Uterus (tissue), 4 donors: ENCODE measurements around the gene VASH2. TPM values are rescaled to one million over a fixed set of nuclear protein-coding genes. Genes with fewer than 3 reads are reported as not detected.

Experiments
- DNase-seq, 2 donors: peaks; one replicate each; pipeline ENCODE4 v3.0.0-alpha.2; 2019 to 2020
- H3K27ac ChIP-seq, 2 donors: fragments of 200-600 bp; sonication (generic); 1 replicate in 1 of 2; 2 replicates in 1 of 2; pipeline ENCODE4 v1.5.1; 2016 to 2018
- H3K27me3 ChIP-seq, 2 donors: fragments of 200-600 bp; sonication (generic); one replicate each; pipeline ENCODE4 v1.5.1; 2018 to 2019; ENCODE audit warnings: control low read depth in 1 of 2
- H3K36me3 ChIP-seq, 2 donors: fragments of 200-600 bp; sonication (generic); one replicate each; pipeline ENCODE4 v1.5.1; 2019; ENCODE audit warnings: control low read depth in 1 of 2
- H3K4me1 ChIP-seq, 2 donors: fragments of 200-600 bp; sonication (generic); one replicate each; pipeline ENCODE4 v1.5.1; 2018 to 2019; ENCODE audit warnings: control low read depth in 1 of 2
- H3K4me3 ChIP-seq, 2 donors: fragments of 200-600 bp; sonication (generic); 1 replicate in 1 of 2; 2 replicates in 1 of 2; pipeline ENCODE4 v1.5.1; 2018 to 2019; ENCODE audit warnings: mild to moderate bottlenecking in 1 of 2
- H3K9me3 ChIP-seq, 2 donors: fragments of 200-600 bp; sonication (generic); one replicate each; pipeline ENCODE4 v1.5.1; 2019; ENCODE audit warnings: control low read depth in 1 of 2
- POLR2A ChIP-seq, 2 donors: fragments of 450-650 bp; IDR thresholded peaks; one replicate each; pipeline ENCODE4 v1.6.1; 2016; ENCODE audit warnings: antibody characterized with exemption in 2 of 2, mild to moderate bottlenecking in 1 of 2, moderate library complexity in 1 of 2
- intact Hi-C: fragments of 100-400 bp; cut with DNase I; formaldehyde crosslinking; loops from one replicate; pipeline ENCODE4 v1.15.1; 2023; ENCODE audit warnings: low total_unique reads
- total RNA-seq, 4 donors: library from RNA; depleted of rRNA in 3 of 4; stranded (reverse); fragments of >200 nt in 3 of 4; gene quantifications; one replicate each; pipeline versions ENCODE4 v1.1.0 to v1.2.4, GENCODE V29; 2014 to 2023
- TF ChIP-seq, protein P1 (sequence below), 4 experiments: fragments of 200-600 bp in 2 of 4; fragments of 450-650 bp in 2 of 4; sonication (generic) in 2 of 4; IDR thresholded peaks; one replicate each; pipeline ENCODE4 v1.5.1; 2016 to 2019; ENCODE audit warnings: antibody characterized with exemption in 4 of 4, mild to moderate bottlenecking in 2 of 4, moderate library complexity in 1 of 4
- donor health status: DM: yes; HTN: yes; CAD: no.

Gene VASH2
- total RNA-seq, 4 donors from 2014 or later = under 0.01 to 17.2 (median 1.1) TPM

DNA sequence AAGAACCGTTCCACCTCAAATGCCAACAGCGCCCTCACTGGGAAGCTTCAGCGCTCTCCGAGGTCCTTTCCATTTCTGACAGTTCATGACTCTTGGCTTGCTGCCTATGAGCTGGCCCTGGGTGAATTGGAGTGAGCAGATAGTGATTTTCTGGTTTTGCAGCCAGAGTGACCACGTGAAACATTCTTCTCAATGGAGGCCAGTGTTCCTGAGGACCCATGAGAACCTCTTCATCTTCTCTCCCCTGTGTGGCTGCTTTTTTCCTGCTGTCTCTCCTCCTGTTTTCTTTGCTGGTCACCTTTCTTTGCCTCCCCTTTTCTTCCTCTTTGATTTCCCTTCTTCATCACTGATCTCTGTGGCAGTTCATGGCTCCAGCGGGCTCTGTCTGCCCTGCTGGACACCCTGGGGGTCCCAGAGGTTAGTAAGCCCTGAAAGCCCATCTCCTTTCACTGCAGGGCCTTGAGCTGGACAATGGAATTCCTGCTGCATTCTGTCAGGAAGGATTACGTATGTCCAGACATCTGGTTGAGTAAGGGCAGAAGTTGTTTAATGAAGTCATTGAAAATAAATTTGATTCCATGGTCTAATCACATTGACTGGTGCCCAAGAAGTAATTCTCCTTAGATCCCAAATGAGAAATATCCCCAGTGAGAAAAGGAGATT, 29.9 kb downstream of the VASH2 start:
- DNase-seq = no peak
- no peaks in the 10 kb centered on the region for H3K9me3 ChIP-seq
- H3K4me1 ChIP-seq = peaks cover 0 to 7% of the 10 kb centered on the region in 2 donors
- intact Hi-C loops = no loop called here
- no peak overlapping the region for H3K27ac ChIP-seq
- TF ChIP-seq POLR2A (IDR thresholded peaks at IDR 0.05) = no peak
- TF ChIP-seq, protein P1, sequence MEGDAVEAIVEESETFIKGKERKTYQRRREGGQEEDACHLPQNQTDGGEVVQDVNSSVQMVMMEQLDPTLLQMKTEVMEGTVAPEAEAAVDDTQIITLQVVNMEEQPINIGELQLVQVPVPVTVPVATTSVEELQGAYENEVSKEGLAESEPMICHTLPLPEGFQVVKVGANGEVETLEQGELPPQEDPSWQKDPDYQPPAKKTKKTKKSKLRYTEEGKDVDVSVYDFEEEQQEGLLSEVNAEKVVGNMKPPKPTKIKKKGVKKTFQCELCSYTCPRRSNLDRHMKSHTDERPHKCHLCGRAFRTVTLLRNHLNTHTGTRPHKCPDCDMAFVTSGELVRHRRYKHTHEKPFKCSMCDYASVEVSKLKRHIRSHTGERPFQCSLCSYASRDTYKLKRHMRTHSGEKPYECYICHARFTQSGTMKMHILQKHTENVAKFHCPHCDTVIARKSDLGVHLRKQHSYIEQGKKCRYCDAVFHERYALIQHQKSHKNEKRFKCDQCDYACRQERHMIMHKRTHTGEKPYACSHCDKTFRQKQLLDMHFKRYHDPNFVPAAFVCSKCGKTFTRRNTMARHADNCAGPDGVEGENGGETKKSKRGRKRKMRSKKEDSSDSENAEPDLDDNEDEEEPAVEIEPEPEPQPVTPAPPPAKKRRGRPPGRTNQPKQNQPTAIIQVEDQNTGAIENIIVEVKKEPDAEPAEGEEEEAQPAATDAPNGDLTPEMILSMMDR (IDR thresholded peaks at IDR 0.05) = no peak
- no peaks in the 10 kb centered on the region for H3K36me3 ChIP-seq
- no peak overlapping the region for H3K4me3 ChIP-seq
- H3K27me3 ChIP-seq = no peaks in the 10 kb centered on the region

- DNase-seq = peak in 1 of 2 donors; percentile 31
- Histone ChIP-seq H3K4me3 (no peak overlapping the region), H3K4me1 (peaks cover 0 to 7% of the 10 kb centered on the region in 2 donors), H3K9me3 (no peaks in the 10 kb centered on the region), H3K27ac (peak overlapping the region in 1 of 2 donors; percentile 26), H3K27me3 (no peaks in the 10 kb centered on the region), H3K36me3 (no peaks in the 10 kb centered on the region)
- TF ChIP-seq, protein P1 (IDR thresholded peaks at IDR 0.05) = no peak
- TF ChIP-seq POLR2A (IDR thresholded peaks at IDR 0.05) = no peak
- intact Hi-C loops = no loop called here
These were observed 30.7 kb downstream of the VASH2 start for GRCh38 chr1:212981025-212981495.

- Histone ChIP-seq H3K36me3 (no peaks in the 10 kb centered on the region), H3K4me3 (no peak overlapping the region), H3K9me3 (no peaks in the 10 kb centered on the region), H3K27ac (peak overlapping the region in 1 of 2 donors; percentile 50), H3K27me3 (no peaks in the 10 kb centered on the region), H3K4me1 (peaks cover 0 to 7% of the 10 kb centered on the region in 2 donors)
- TF ChIP-seq, protein P1 (IDR thresholded peaks at IDR 0.05) = no peak
- no peak for TF ChIP-seq POLR2A (IDR thresholded peaks at IDR 0.05)
- intact Hi-C loops = no loop called here
- no peak for DNase-seq
These were observed 31.4 kb downstream of the VASH2 start for GRCh38 chr1:212981571-212982328.

- Histone ChIP-seq H3K27me3 (no peaks in the 10 kb centered on the region), H3K27ac (peak overlapping the region in 1 of 2 donors; percentile 8), H3K36me3 (no peaks in the 10 kb centered on the region), H3K4me1 (peaks cover 0 to 7% of the 10 kb centered on the region in 2 donors), H3K4me3 (no peak overlapping the region), H3K9me3 (no peaks in the 10 kb centered on the region)
- TF ChIP-seq, protein P1 (IDR thresholded peaks at IDR 0.05) = no peak
- TF ChIP-seq POLR2A (IDR thresholded peaks at IDR 0.05) = no peak
- intact Hi-C loops = no loop called here
- DNase-seq = no peak
These were observed 32.2 kb downstream of the VASH2 start for GRCh38 chr1:212982430-212983152.
